H1 (cell line): ENCODE results near the gene ARHGAP28. TPM values are rescaled to one million over a fixed set of nuclear protein-coding genes. Genes with fewer than 3 reads are reported as not detected.
A peak's percentile ranks its signal among the peaks of the same experiment; 100 is the strongest.

Source experiments
- CTCF ChIA-PET: fragments of 300-600 bp; sonication (Branson Sonifier 250); formaldehyde crosslinking; loops from one replicate; lab custom pipeline; 2021; ENCODE audit not compliant: partially characterized antibody; lab: Charles Lee
- POLR2A ChIA-PET: fragments of 300-600 bp; sonication (Branson Sonifier 250); formaldehyde crosslinking; loops from one replicate; lab custom pipeline; 2021; ENCODE audit warnings: inconsistent platforms; ENCODE audit not compliant: partially characterized antibody; lab: Charles Lee
- DNase-seq, 2 experiments: peaks; one replicate each; pipeline versions ENCODE4 v3.0.0 to v3.0.0-alpha.2; 2010 to 2022; ENCODE audit warnings: low spot score in 2 of 2, low read depth in 1 of 2, mixed read lengths in 1 of 2
- FAIRE-seq: peaks from 2 replicates; lab custom pipeline; 2011; peaks lifted over from hg19 to GRCh38; lab: Jason Lieb, UNC
- H2AFZ ChIP-seq: 2 replicates; pipeline ENCODE4 v1.8.1; 2012; ENCODE audit warnings: low read length, inconsistent platforms
- H2AK5ac ChIP-seq: 2 replicates; pipeline ENCODE4 v1.6.1; 2013; ENCODE audit warnings: low read depth, low read length
- H2BK120ac ChIP-seq: replicated peaks from 2 replicates; pipeline ENCODE3; 2013; ENCODE audit warnings: low read depth, low read length, inconsistent platforms
- H2BK12ac ChIP-seq: 2 replicates; pipeline ENCODE4 v1.6.1; 2013; ENCODE audit warnings: low read depth, low read length
- H2BK15ac ChIP-seq: 2 replicates; pipeline ENCODE4 v1.6.1; 2013; ENCODE audit warnings: low read length
- H2BK20ac ChIP-seq: 2 replicates; pipeline ENCODE4 v1.6.1; 2013; ENCODE audit warnings: low read length
- H2BK5ac ChIP-seq: 2 replicates; pipeline ENCODE4 v1.6.1; 2013; ENCODE audit warnings: low read depth, low read length
- H3K14ac ChIP-seq: 2 replicates; pipeline ENCODE4 v1.6.1; 2013; ENCODE audit warnings: inconsistent platforms; ENCODE audit not compliant: insufficient read length
- H3K18ac ChIP-seq: 2 replicates; pipeline ENCODE4 v1.6.1; 2013; ENCODE audit warnings: low read length; ENCODE audit errors: extremely low read depth
- H3K23ac ChIP-seq: 2 replicates; pipeline ENCODE4 v1.6.1; 2013; ENCODE audit warnings: inconsistent platforms; ENCODE audit not compliant: insufficient read length
- H3K23me2 ChIP-seq: 2 replicates; pipeline ENCODE4 v1.6.1; 2013; ENCODE audit warnings: low read depth, low read length
- H3K27ac ChIP-seq: 2 replicates; pipeline ENCODE4 v1.6.1; 2011; ENCODE audit warnings: low read depth, low read length, inconsistent platforms
- H3K27me3 ChIP-seq, 4 experiments: replicated peaks in 1 of 4; 1 replicate in 1 of 4; 2 replicates in 3 of 4; pipeline versions ENCODE4 v1.6.1 to v1.8.1; 2011 to 2013; ENCODE audit warnings: low read length in 3 of 4, mild to moderate bottlenecking in 3 of 4, inconsistent platforms in 2 of 4, mixed read lengths in 2 of 4, moderate library complexity in 1 of 4; ENCODE audit not compliant: control insufficient read depth in 3 of 4, insufficient read depth in 3 of 4; ENCODE audit errors: extremely low read depth in 1 of 4
- H3K36me3 ChIP-seq, 4 experiments: 2 replicates each; pipeline versions ENCODE4 v1.6.1 to v1.8.1; 2011 to 2013; ENCODE audit warnings: mild to moderate bottlenecking in 4 of 4, low read length in 3 of 4, moderate library complexity in 2 of 4, control low read depth in 1 of 4, inconsistent platforms in 1 of 4; ENCODE audit not compliant: insufficient read depth in 4 of 4, control insufficient read depth in 2 of 4
- H3K4ac ChIP-seq: replicated peaks from 2 replicates; pipeline ENCODE3; 2013; ENCODE audit warnings: low read length, low read depth, mixed read lengths, inconsistent platforms; ENCODE audit not compliant: insufficient read length
- H3K4me1 ChIP-seq, 4 experiments: replicated peaks in 1 of 4; 1 replicate in 1 of 4; 2 replicates in 3 of 4; pipeline versions ENCODE4 v1.6.1 to v1.8.1; 2011 to 2013; ENCODE audit warnings: low read length in 3 of 4, inconsistent platforms in 2 of 4, mixed read lengths in 1 of 4; ENCODE audit not compliant: insufficient read depth in 4 of 4, control insufficient read depth in 3 of 4
- H3K4me2 ChIP-seq, 2 experiments: 2 replicates each; pipeline versions ENCODE4 v1.6.1 to v1.8.1; 2011 to 2013; ENCODE audit warnings: low read depth in 2 of 2, low read length in 2 of 2, control low read depth in 1 of 2, inconsistent platforms in 1 of 2, mild to moderate bottlenecking in 1 of 2; ENCODE audit not compliant: insufficient read depth in 1 of 2
- H3K4me3 ChIP-seq, 4 experiments: fragments of 200-600, 300-600 bp in 1 of 4; sonication (generic), shearing (Covaris generic), sonication (Bioruptor Twin) in 1 of 4; 2 replicates each; pipeline versions ENCODE4 v1.5.1 to v1.8.1; 2011 to 2016; ENCODE audit warnings: low read length in 4 of 4, low read depth in 3 of 4, control low read depth in 2 of 4, inconsistent platforms in 2 of 4, mild to moderate bottlenecking in 2 of 4, mixed read lengths in 1 of 4, moderate library complexity in 1 of 4; ENCODE audit not compliant: insufficient read depth in 2 of 4; ENCODE audit errors: extremely low read depth in 1 of 4
- H3K56ac ChIP-seq: replicated peaks from 2 replicates; pipeline ENCODE3; 2013; ENCODE audit warnings: low read depth, mild to moderate bottlenecking, mixed read lengths, low read length, inconsistent platforms; ENCODE audit not compliant: insufficient read length
- H3K79me1 ChIP-seq: 2 replicates; pipeline ENCODE4 v1.6.1; 2013; ENCODE audit warnings: low read depth, low read length, control low read depth
- H3K79me2 ChIP-seq, 2 experiments: 2 replicates each; pipeline versions ENCODE4 v1.6.1 to v1.8.1; 2012 to 2013; ENCODE audit warnings: low read length in 2 of 2, mild to moderate bottlenecking in 2 of 2, inconsistent platforms in 1 of 2; ENCODE audit not compliant: insufficient read depth in 2 of 2, control insufficient read depth in 1 of 2
- H3K9ac ChIP-seq, 4 experiments: replicated peaks in 1 of 4; 1 replicate in 1 of 4; 2 replicates in 3 of 4; pipeline versions ENCODE4 v1.6.1 to v1.8.1; 2011 to 2013; ENCODE audit warnings: low read depth in 3 of 4, low read length in 3 of 4, control low read depth in 2 of 4, mild to moderate bottlenecking in 2 of 4, moderate library complexity in 2 of 4, inconsistent platforms in 1 of 4; ENCODE audit errors: extremely low read depth in 1 of 4
- H3K9me3 ChIP-seq, 2 experiments: 2 replicates each; pipeline versions ENCODE4 v1.6.1 to v1.8.1; 2012 to 2013; ENCODE audit warnings: mild to moderate bottlenecking in 2 of 2, moderate library complexity in 2 of 2, control low read depth in 1 of 2, inconsistent platforms in 1 of 2, low read depth in 1 of 2, low read length in 1 of 2, mixed read lengths in 1 of 2; ENCODE audit not compliant: insufficient read depth in 2 of 2
- H4K20me1 ChIP-seq, 2 experiments: replicated peaks in 1 of 2; 2 replicates each; pipeline versions ENCODE3 to v1.8.1; 2011 to 2013; ENCODE audit warnings: inconsistent platforms in 2 of 2, low read length in 2 of 2, mild to moderate bottlenecking in 1 of 2; ENCODE audit not compliant: insufficient read depth in 2 of 2, control insufficient read depth in 1 of 2
- H4K5ac ChIP-seq: 2 replicates; pipeline ENCODE4 v1.6.1; 2013; ENCODE audit warnings: low read length, low read depth, mixed read lengths, inconsistent platforms; ENCODE audit not compliant: insufficient read length
- H4K8ac ChIP-seq: 2 replicates; pipeline ENCODE4 v1.8.0; 2013; ENCODE audit warnings: mild to moderate bottlenecking, moderate library complexity, low read length, inconsistent platforms; ENCODE audit not compliant: insufficient read depth; ENCODE audit errors: extremely low read depth
- H4K91ac ChIP-seq: replicated peaks from 2 replicates; pipeline ENCODE3; 2013; ENCODE audit warnings: low read length, mixed read lengths, inconsistent platforms; ENCODE audit not compliant: insufficient read length
- ATF2 ChIP-seq: IDR thresholded peaks from 2 replicates; pipeline ENCODE4 v1.6.1; 2012; ENCODE audit warnings: low read length, inconsistent platforms
- TCF12 ChIP-seq: IDR thresholded peaks from 2 replicates; pipeline ENCODE4 v1.6.1; 2011; ENCODE audit warnings: low read depth, mild to moderate bottlenecking, low read length
- WGBS, 2 experiments: shearing (Covaris generic) in 1 of 2; methylation state at CpG; one replicate each; pipeline versions ENCODE4 v1.1.6 to v1.1.7; 2013 to 2015; ENCODE audit warnings: low lambda C conversion rate in 2 of 2, mixed read lengths in 2 of 2, inconsistent platforms in 1 of 2, low coverage in 1 of 2, missing lambda C conversion rate in 1 of 2; ENCODE audit not compliant: insufficient replicate concordance in 2 of 2, insufficient coverage in 1 of 2, insufficient read length in 1 of 2; ENCODE audit errors: extremely low coverage in 1 of 2, missing lambda C conversion rate in 1 of 2; 5-methylcytosine and 5-hydroxymethylcytosine counted together
- polyA plus RNA-seq, 7 experiments: library from polyadenylated mRNA; depleted of rRNA in 3 of 7; stranded (reverse) in 5 of 7; unstranded in 2 of 7; fragments of >200 nt in 5 of 7; fragments of 200-250 nt in 2 of 7; gene quantifications; 1 replicate in 5 of 7; 2 replicates in 1 of 7; 4 replicates in 1 of 7; pipeline versions ENCODE4 v1.2.1 to v1.2.3, GENCODE V29; 2011 to 2013; ENCODE audit warnings: missing spikeins in 2 of 7, mixed read lengths in 2 of 7
- total RNA-seq: library from RNA; stranded (reverse); fragmentation: NEBNext Ultra II Directional; extraction: Animal tissue kit (Norgen Biotek cat#: 25700); gene quantifications from 2 replicates; pipeline ENCODE4 v1.2.1, GENCODE V29; 2021

The ARHGAP28 gene
- total and polyA plus RNA-seq, 2 of the 8 experiments (the other 6 are each of a cell fraction or from before 2014, with no cell fraction given), result 2.9 to 14.4 TPM

GRCh38 chr18:6734726-6735430 lies 5.4 kb downstream of the ARHGAP28 start:
- ChIA-PET POLR2A (interaction anchor here (1.0 to 2.5 kb wide), 2 partner anchors 9 to 17 kb away, joined by 3 to 9 read pairs; no protein-coding TSS in a partner anchor), CTCF (interaction anchor here (0.8 to 1.5 kb wide), 4 partner anchors 100 to 214 kb away, joined by 3 read pairs; no protein-coding TSS in a partner anchor)
- Histone ChIP-seq H2BK5ac (no peak overlapping the region), H3K9ac (no peak overlapping the region), H3K4me3 (no peak overlapping the region), H3K23me2 (no peaks in the 10 kb centered on the region), H3K36me3 (no peaks in the 10 kb centered on the region), H2BK12ac (peak overlapping the region; percentile 53; the same call in 1 of the 2 replicates), H3K27ac (no peak overlapping the region), H2AFZ (no peak overlapping the region), H2AK5ac (no peak overlapping the region), H3K56ac (no peak overlapping the region), H3K4me2 (peak overlapping the region in 1 of 2 experiments; percentile 18; a peak in 1 of 4 replicates), H2BK15ac (no peak overlapping the region), H2BK120ac (no peak overlapping the region), H3K9me3 (no peaks in the 10 kb centered on the region), H3K23ac (no peak overlapping the region), H4K20me1 (no peaks in the 10 kb centered on the region), H3K79me1 (no peaks in the 10 kb centered on the region), H3K4me1 (peaks cover 0 to 14% (median 8%) of the 10 kb centered on the region in 4 experiments; a peak in 4 of 7 replicates), H3K27me3 (no peaks in the 10 kb centered on the region), H2BK20ac (peak overlapping the region; percentile 8; the same call in 1 of the 2 replicates), H4K5ac (no peak overlapping the region), H3K79me2 (no peaks in the 10 kb centered on the region; a peak in 1 of 4 replicates), H4K8ac (no peak overlapping the region), H3K18ac (no peak overlapping the region; the same call in 1 of the 2 replicates), H4K91ac (no peak overlapping the region), H3K4ac (no peak overlapping the region), H3K14ac (no peak overlapping the region)
- TF ChIP-seq TCF12 (0 out of 2 replicates have a peak, but pooled peaks have one; percentile 39), ATF2 (no peak)
- FAIRE-seq, result no peak
- DNase-seq, result no peak
- 84% methylated on average over 7 of the region's 7 CpGs; no CpG with 5 or more reads in 1 of the 2 experiments for WGBS, 2 experiments
